PFSK-1 (cell line): ENCODE measurements around the gene PRAMEF20.

Experiments used
- FOXP2 ChIP-seq: optimal IDR thresholded peaks from 2 replicates; pipeline ENCODE3; 2011; ENCODE audit warnings: borderline replicate concordance, control low read depth, inconsistent platforms; ENCODE audit not compliant: insufficient read depth; ENCODE audit errors: extremely low read length, extremely low read depth
- POLR2AphosphoS5 ChIP-seq: IDR thresholded peaks from 2 replicates; pipeline ENCODE4 v1.6.1; 2012; ENCODE audit warnings: low read depth, mild to moderate bottlenecking, control low read depth, low read length, moderate library complexity
- REST ChIP-seq, 2 experiments: IDR thresholded peaks; 2 replicates each; pipeline versions ENCODE4 v1.6.1 to v1.8.0; 2011 to 2012; ENCODE audit warnings: low read depth in 2 of 2, low read length in 2 of 2, control low read depth in 1 of 2, inconsistent platforms in 1 of 2, mild to moderate bottlenecking in 1 of 2, moderate library complexity in 1 of 2; ENCODE audit not compliant: insufficient read depth in 1 of 2
- SIN3A ChIP-seq: IDR thresholded peaks from 2 replicates; pipeline ENCODE4 v1.6.1; 2012; ENCODE audit warnings: mild to moderate bottlenecking, low read length, moderate library complexity, borderline replicate concordance; ENCODE audit not compliant: insufficient read depth
- TAF1 ChIP-seq: IDR thresholded peaks from 2 replicates; pipeline ENCODE4 v1.6.1; 2012; ENCODE audit warnings: low read length, control low read depth, borderline replicate concordance; ENCODE audit not compliant: insufficient read depth

The PRAMEF20 gene

GRCh38 chr1:13443335-13443979 is 33.2 kb downstream of the PRAMEF20 start:
- no peak for TF ChIP-seq SIN3A
- no peak for TF ChIP-seq TAF1
- no peak for TF ChIP-seq REST (IDR thresholded peaks at IDR 0.05; ENCODE audit: insufficient read depth in 1 of 2, low read depth in 2 of 2, low read length in 2 of 2)
- no peak for TF ChIP-seq FOXP2
- TF ChIP-seq POLR2AphosphoS5, result no peak

GRCh38 chr1:13450204-13450603 is 40.0 kb downstream of the PRAMEF20 start:
- TF ChIP-seq POLR2AphosphoS5 (no peak), FOXP2 (no peak), SIN3A (no peak), TAF1 (no peak), REST (IDR thresholded peaks at IDR 0.05; ENCODE audit: insufficient read depth in 1 of 2, low read depth in 2 of 2, low read length in 2 of 2) (no peak)

- no peak for TF ChIP-seq FOXP2
- TF ChIP-seq REST (IDR thresholded peaks at IDR 0.05; ENCODE audit: insufficient read depth in 1 of 2, low read depth in 2 of 2, low read length in 2 of 2), result no peak
- no peak for TF ChIP-seq POLR2AphosphoS5
- TF ChIP-seq SIN3A, result no peak
- TF ChIP-seq TAF1, result no peak
Measured at GRCh38 chr1:13451399-13451965, 41.2 kb downstream of the PRAMEF20 start.

GRCh38 chr1:13456904-13457532 is 46.8 kb downstream of the PRAMEF20 start:
- TF ChIP-seq REST (IDR thresholded peaks at IDR 0.05; ENCODE audit: insufficient read depth in 1 of 2, low read depth in 2 of 2, low read length in 2 of 2), result no peak
- no peak for TF ChIP-seq TAF1
- TF ChIP-seq SIN3A, result no peak
- TF ChIP-seq FOXP2, result no peak
- TF ChIP-seq POLR2AphosphoS5, result no peak
